ENCODE results near the gene BCL2.
A peak's percentile ranks its signal among the peaks of the same experiment; 100 is the strongest.

Gene BCL2

GRCh38 chr18:63083020-63083531 is 236.5 kb downstream of the BCL2 start:
- Histone ChIP-seq H3K9me3 (ENCODE audit: insufficient read depth, low read depth, low read length) (no peaks in the 10 kb centered on the region), H3K27me3 (ENCODE audit: insufficient read depth, low read length) (no peaks in the 10 kb centered on the region), H2BK12ac (ENCODE audit: low read length) (no peak overlapping the region), H2BK5ac (ENCODE audit: low read depth, low read length, poor library complexity) (no peak overlapping the region), H3K14ac (ENCODE audit: low read length) (no peak overlapping the region), H3K4me2 (ENCODE audit: low read length) (no peak overlapping the region), H4K91ac (ENCODE audit: low read depth, low read length) (no peak overlapping the region), H3K18ac (ENCODE audit: low read length) (no peak overlapping the region), H2AK5ac (ENCODE audit: low read length) (no peak overlapping the region), H3K79me2 (ENCODE audit: control insufficient read depth, insufficient read depth, low read length, poor library complexity) (no peaks in the 10 kb centered on the region), H3K4me1 (ENCODE audit: control insufficient read depth in 1 of 2, insufficient read depth in 2 of 2, low read length in 2 of 2) (peaks cover 2 to 6% of the 10 kb centered on the region in 2 experiments), H2AFZ (ENCODE audit: insufficient read depth, low read length, poor library complexity) (no peak overlapping the region), H4K8ac (ENCODE audit: low read depth, low read length) (no peak overlapping the region), H3K4me3 (ENCODE audit: low read depth, low read length) (no peak overlapping the region), H3K36me3 (ENCODE audit: control insufficient read depth in 1 of 2, insufficient read depth in 2 of 2, low read length in 2 of 2) (no peaks in the 10 kb centered on the region), H2BK120ac (ENCODE audit: insufficient read depth, low read length, poor library complexity) (no peak overlapping the region), H3K79me1 (ENCODE audit: low read length) (no peaks in the 10 kb centered on the region), H4K12ac (ENCODE audit: low read depth, low read length) (no peak overlapping the region), H3K4ac (ENCODE audit: low read depth, low read length) (no peak overlapping the region), H3K9ac (ENCODE audit: low read length) (no peak overlapping the region), H3K27ac (ENCODE audit: low read depth, low read length) (no peak overlapping the region), H3K23ac (ENCODE audit: low read length) (peak overlapping the region; percentile 74)
- no CpG with 5 or more reads among the region's 8 CpGs for WGBS (ENCODE audit: extremely low coverage, insufficient coverage, insufficient read length)
- DNase-seq, result no peak

GRCh38 chr18:63082366-63083019 is 237.1 kb downstream of the BCL2 start:
- H3K79me1 ChIP-seq (ENCODE audit: low read length), result no peaks in the 10 kb centered on the region
- H3K4me3 ChIP-seq (ENCODE audit: low read depth, low read length), result no peak overlapping the region
- H3K27ac ChIP-seq (ENCODE audit: low read depth, low read length), result no peak overlapping the region
- no peaks in the 10 kb centered on the region for H3K9me3 ChIP-seq (ENCODE audit: insufficient read depth, low read depth, low read length)
- H2BK12ac ChIP-seq (ENCODE audit: low read length), result no peak overlapping the region
- peaks cover under 1 to 1% of the 10 kb centered on the region in 2 experiments for H3K4me1 ChIP-seq (ENCODE audit: control insufficient read depth in 1 of 2, insufficient read depth in 2 of 2, low read length in 2 of 2)
- no peak overlapping the region for H3K4ac ChIP-seq (ENCODE audit: low read depth, low read length)
- H3K79me2 ChIP-seq (ENCODE audit: control insufficient read depth, insufficient read depth, low read length, poor library complexity), result no peaks in the 10 kb centered on the region
- no peak overlapping the region for H3K4me2 ChIP-seq (ENCODE audit: low read length)
- H3K27me3 ChIP-seq (ENCODE audit: insufficient read depth, low read length), result no peaks in the 10 kb centered on the region
- no peak overlapping the region for H4K91ac ChIP-seq (ENCODE audit: low read depth, low read length)
- no peak overlapping the region for H2AFZ ChIP-seq (ENCODE audit: insufficient read depth, low read length, poor library complexity)
- no peak overlapping the region for H3K18ac ChIP-seq (ENCODE audit: low read length)
- H2AK5ac ChIP-seq (ENCODE audit: low read length), result no peak overlapping the region
- H2BK120ac ChIP-seq (ENCODE audit: insufficient read depth, low read length, poor library complexity), result no peak overlapping the region
- no peak for DNase-seq
- H3K36me3 ChIP-seq (ENCODE audit: control insufficient read depth in 1 of 2, insufficient read depth in 2 of 2, low read length in 2 of 2), result no peaks in the 10 kb centered on the region
- H3K9ac ChIP-seq (ENCODE audit: low read length), result no peak overlapping the region
- no peak overlapping the region for H2BK5ac ChIP-seq (ENCODE audit: low read depth, low read length, poor library complexity)
- no peak overlapping the region for H4K8ac ChIP-seq (ENCODE audit: low read depth, low read length)
- no peak overlapping the region for H4K12ac ChIP-seq (ENCODE audit: low read depth, low read length)
- H3K23ac ChIP-seq (ENCODE audit: low read length), result no peak overlapping the region
- no peak overlapping the region for H3K14ac ChIP-seq (ENCODE audit: low read length)
- no CpG with 5 or more reads among the region's 7 CpGs for WGBS (ENCODE audit: extremely low coverage, insufficient coverage, insufficient read length)

GRCh38 chr18:63079114-63079513 is 240.5 kb downstream of the BCL2 start:
- no CpG with 5 or more reads among the region's 1 CpG for WGBS (ENCODE audit: extremely low coverage, insufficient coverage, insufficient read length)
- H3K9ac ChIP-seq (ENCODE audit: low read length), result no peak overlapping the region

GRCh38 chr18:63078471-63078870 is 241.1 kb downstream of the BCL2 start:
- Histone ChIP-seq H4K8ac (ENCODE audit: low read depth, low read length) (no peak overlapping the region), H3K9me3 (ENCODE audit: insufficient read depth, low read depth, low read length) (no peaks in the 10 kb centered on the region), H2AK5ac (ENCODE audit: low read length) (no peak overlapping the region), H2BK120ac (ENCODE audit: insufficient read depth, low read length, poor library complexity) (no peak overlapping the region), H3K23ac (ENCODE audit: low read length) (no peak overlapping the region), H3K27ac (ENCODE audit: low read depth, low read length) (no peak overlapping the region), H3K14ac (ENCODE audit: low read length) (no peak overlapping the region), H3K9ac (ENCODE audit: low read length) (no peak overlapping the region), H3K79me1 (ENCODE audit: low read length) (peaks cover 3% of the 10 kb centered on the region), H2BK5ac (ENCODE audit: low read depth, low read length, poor library complexity) (no peak overlapping the region), H3K79me2 (ENCODE audit: control insufficient read depth, insufficient read depth, low read length, poor library complexity) (no peaks in the 10 kb centered on the region), H3K4me1 (ENCODE audit: control insufficient read depth in 1 of 2, insufficient read depth in 2 of 2, low read length in 2 of 2) (no peaks in the 10 kb centered on the region), H3K4me3 (ENCODE audit: low read depth, low read length) (no peak overlapping the region), H3K4ac (ENCODE audit: low read depth, low read length) (no peak overlapping the region), H3K4me2 (ENCODE audit: low read length) (no peak overlapping the region), H4K12ac (ENCODE audit: low read depth, low read length) (no peak overlapping the region), H4K91ac (ENCODE audit: low read depth, low read length) (no peak overlapping the region), H3K18ac (ENCODE audit: low read length) (no peak overlapping the region), H3K27me3 (ENCODE audit: insufficient read depth, low read length) (no peaks in the 10 kb centered on the region), H3K36me3 (ENCODE audit: control insufficient read depth in 1 of 2, insufficient read depth in 2 of 2, low read length in 2 of 2) (no peaks in the 10 kb centered on the region), H2AFZ (ENCODE audit: insufficient read depth, low read length, poor library complexity) (no peak overlapping the region), H2BK12ac (ENCODE audit: low read length) (no peak overlapping the region)
- DNase-seq, result peak in 1 of 2 donors; percentile 5
- no CpG with 5 or more reads among the region's 4 CpGs for WGBS (ENCODE audit: extremely low coverage, insufficient coverage, insufficient read length)

More at GRCh38 chr18:63079114-63079513, 240.5 kb downstream of the BCL2 start:
- Histone ChIP-seq H2AFZ (ENCODE audit: insufficient read depth, low read length, poor library complexity) (no peak overlapping the region), H2BK120ac (ENCODE audit: insufficient read depth, low read length, poor library complexity) (no peak overlapping the region), H3K79me1 (ENCODE audit: low read length) (peaks cover 3% of the 10 kb centered on the region), H3K4me2 (ENCODE audit: low read length) (no peak overlapping the region), H3K4me3 (ENCODE audit: low read depth, low read length) (no peak overlapping the region), H3K4ac (ENCODE audit: low read depth, low read length) (no peak overlapping the region), H3K36me3 (ENCODE audit: control insufficient read depth in 1 of 2, insufficient read depth in 2 of 2, low read length in 2 of 2) (no peaks in the 10 kb centered on the region), H4K91ac (ENCODE audit: low read depth, low read length) (no peak overlapping the region), H2BK12ac (ENCODE audit: low read length) (no peak overlapping the region), H3K27me3 (ENCODE audit: insufficient read depth, low read length) (no peaks in the 10 kb centered on the region), H3K9me3 (ENCODE audit: insufficient read depth, low read depth, low read length) (no peaks in the 10 kb centered on the region), H3K27ac (ENCODE audit: low read depth, low read length) (no peak overlapping the region), H2BK5ac (ENCODE audit: low read depth, low read length, poor library complexity) (no peak overlapping the region), H3K18ac (ENCODE audit: low read length) (no peak overlapping the region), H3K23ac (ENCODE audit: low read length) (no peak overlapping the region), H4K8ac (ENCODE audit: low read depth, low read length) (no peak overlapping the region), H3K79me2 (ENCODE audit: control insufficient read depth, insufficient read depth, low read length, poor library complexity) (no peaks in the 10 kb centered on the region), H3K14ac (ENCODE audit: low read length) (no peak overlapping the region), H4K12ac (ENCODE audit: low read depth, low read length) (no peak overlapping the region), H3K4me1 (ENCODE audit: control insufficient read depth in 1 of 2, insufficient read depth in 2 of 2, low read length in 2 of 2) (no peaks in the 10 kb centered on the region), H2AK5ac (ENCODE audit: low read length) (no peak overlapping the region)
- DNase-seq, result no peak

Data from trophoblast cell (in vitro differentiated cells and primary cell).